Kidney (tissue), 14 donors: Measurements from ENCODE around the gene BTBD2. TPM values are rescaled to one million over a fixed set of nuclear protein-coding genes. Genes with fewer than 3 reads are reported as not detected.

Experiments used
- DNase-seq, 5 donors: peaks; one replicate each; pipeline ENCODE4 v3.0.0-alpha.2; 2013 to 2020
- FAIRE-seq: peaks from 2 replicates; lab custom pipeline; 2012; peaks lifted over from hg19 to GRCh38; lab: Jason Lieb, UNC
- H3K27ac ChIP-seq, 2 donors: one replicate each; pipeline ENCODE4 v1.7.0; 2013; ENCODE audit warnings: low read depth in 2 of 2, low read length in 2 of 2, inconsistent platforms in 1 of 2
- H3K27me3 ChIP-seq: one replicate; pipeline ENCODE4 v1.7.1; 2013; ENCODE audit warnings: low read length, inconsistent platforms; ENCODE audit not compliant: control insufficient read depth, insufficient read depth
- H3K36me3 ChIP-seq, 3 donors: one replicate each; pipeline versions ENCODE4 v1.7.0 to v1.7.1; 2013; ENCODE audit warnings: low read length in 3 of 3, control low read depth in 1 of 3, inconsistent platforms in 1 of 3; ENCODE audit not compliant: insufficient read depth in 3 of 3, control insufficient read depth in 2 of 3
- H3K4me1 ChIP-seq, 3 donors: one replicate each; pipeline versions ENCODE4 v1.7.0 to v1.7.1; 2013; ENCODE audit warnings: low read length in 3 of 3, inconsistent platforms in 1 of 3, low read depth in 1 of 3; ENCODE audit not compliant: control insufficient read depth in 2 of 3, insufficient read depth in 2 of 3
- H3K4me3 ChIP-seq, 3 donors: one replicate each; pipeline versions ENCODE4 v1.7.0 to v1.8.1; 2013; ENCODE audit warnings: low read length in 3 of 3, control low read depth in 1 of 3, inconsistent platforms in 1 of 3
- H3K9ac ChIP-seq, 3 donors: one replicate each; pipeline versions ENCODE4 v1.7.0 to v1.7.1; 2013; ENCODE audit warnings: low read length in 3 of 3, control low read depth in 1 of 3, inconsistent platforms in 1 of 3
- H3K9me3 ChIP-seq, 3 donors: one replicate each; pipeline versions ENCODE4 v1.7.0 to v1.7.1; 2013; ENCODE audit warnings: low read length in 3 of 3, control low read depth in 1 of 3, inconsistent platforms in 1 of 3; ENCODE audit not compliant: control insufficient read depth in 2 of 3, insufficient read depth in 1 of 3
- CTCF ChIP-seq: IDR thresholded peaks from 3 replicates; pipeline ENCODE4 v1.5.1; 2012; ENCODE audit warnings: mild to moderate bottlenecking, moderate library complexity, borderline replicate concordance; ENCODE audit not compliant: insufficient read depth; ENCODE audit errors: extremely low read depth
- intact Hi-C: fragments of 100-400 bp; cut with DNase I; formaldehyde crosslinking; loops from one replicate; pipeline ENCODE4 v1.11.1; 2022
- polyA plus RNA-seq: library from polyadenylated mRNA; stranded (reverse); fragments of 350-450 nt; fragmentation: Illumina TruSeq; extraction: RNeasy Lipid Tissue Mini Kit (QIAGEN cat#74804); gene quantifications from one replicate; pipeline ENCODE4 v1.2.3, GENCODE V29; 2014; ENCODE audit warnings: low read depth, low replicate concordance; ENCODE audit not compliant: insufficient read depth
- total RNA-seq: library from RNA; stranded (reverse); fragmentation: NEBNext Ultra II Directional; extraction: Animal tissue kit (Norgen Biotek cat#: 25700); gene quantifications from one replicate; pipeline ENCODE4 v1.2.1, GENCODE V29; 2021
- donor health status: control.
- donor health status: control.
- donor health status: control.
- donor health status: control.
- donor health status: control.
- donor health status: DM: yes; HTN: yes; CAD: no.
- donor health status: Normal renal cell carcinoma (clear cell type).

The BTBD2 gene
- total and polyA plus RNA-seq, 2 donors from 2014 or later: 57.0 to 70.3 TPM

- TF ChIP-seq CTCF: no peak
- Histone ChIP-seq H3K9me3 (no peaks in the 10 kb centered on the region), H3K4me3 (no peak overlapping the region), H3K4me1 (peaks cover 0 to 8% (median 0%) of the 10 kb centered on the region in 3 donors), H3K9ac (no peak overlapping the region), H3K36me3 (no peaks in the 10 kb centered on the region), H3K27ac (no peak overlapping the region), H3K27me3 (no peaks in the 10 kb centered on the region)
- intact Hi-C loops: no loop called here
- FAIRE-seq (no peak), DNase-seq (peak in 1 of 5 donors; percentile 68)
These were observed 70.5 kb downstream of the BTBD2 start for GRCh38 chr19:1944916-1945561.

GRCh38 chr19:1944088-1944915 lies 71.2 kb downstream of the BTBD2 start:
- Histone ChIP-seq H3K4me3 (no peak overlapping the region), H3K4me1 (peaks cover 0 to 8% (median 0%) of the 10 kb centered on the region in 3 donors), H3K36me3 (no peaks in the 10 kb centered on the region), H3K9me3 (no peaks in the 10 kb centered on the region), H3K27ac (no peak overlapping the region), H3K9ac (no peak overlapping the region), H3K27me3 (no peaks in the 10 kb centered on the region)
- no peak for TF ChIP-seq CTCF
- DNase-seq (peak in 1 of 5 donors; percentile 81), FAIRE-seq (no peak)
- intact Hi-C loops: no loop called here

GRCh38 chr19:1943661-1944087 lies 71.8 kb downstream of the BTBD2 start:
- intact Hi-C loops: no loop called here
- DNase-seq (peak in 1 of 5 donors; percentile 72), FAIRE-seq (no peak)
- Histone ChIP-seq H3K36me3 (no peaks in the 10 kb centered on the region), H3K4me3 (no peak overlapping the region), H3K27ac (no peak overlapping the region), H3K27me3 (no peaks in the 10 kb centered on the region), H3K9ac (no peak overlapping the region), H3K4me1 (peaks cover 0 to 8% (median 0%) of the 10 kb centered on the region in 3 donors), H3K9me3 (no peaks in the 10 kb centered on the region)
- TF ChIP-seq CTCF: no peak
